Thyroid gland (tissue), 4 donors: ENCODE measurements around the gene CD101.

ENCODE experiments used
- CTCF ChIP-seq, 6 experiments: fragments of 200-600 bp in 3 of 6; fragments of 450-650 bp in 3 of 6; sonication (generic) in 3 of 6; IDR thresholded peaks; one replicate each; pipeline ENCODE4 v1.5.1; 2016 to 2019; ENCODE audit warnings: antibody characterized with exemption in 6 of 6, mild to moderate bottlenecking in 2 of 6, inconsistent platforms in 1 of 6, moderate library complexity in 1 of 6
- POLR2A ChIP-seq, 2 donors: fragments of 450-650 bp; IDR thresholded peaks; one replicate each; pipeline ENCODE4 v1.6.1; 2017; ENCODE audit warnings: antibody characterized with exemption in 2 of 2, mild to moderate bottlenecking in 2 of 2, moderate library complexity in 1 of 2

DNA sequence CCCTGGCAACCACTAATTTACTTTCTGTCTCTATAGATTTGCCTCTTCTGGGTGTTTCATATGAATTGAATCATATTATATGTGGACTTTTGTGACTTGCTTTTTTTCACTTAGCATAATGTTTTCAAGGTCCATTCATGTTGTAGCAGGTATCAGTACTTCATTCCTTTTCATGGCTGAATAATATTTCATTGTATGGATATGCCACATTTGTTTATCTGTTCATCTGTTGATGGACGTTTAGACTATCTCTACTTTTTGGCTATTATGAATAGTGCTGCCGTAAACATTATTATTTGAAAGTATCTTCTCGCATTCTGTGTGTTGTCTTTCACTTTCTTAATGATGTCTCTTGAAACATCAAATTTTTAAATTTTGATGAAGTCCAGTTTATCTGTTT is 32.8 kb upstream of the CD101 start:
- TF ChIP-seq CTCF (IDR thresholded peaks at IDR 0.05) (no peak), POLR2A (IDR thresholded peaks at IDR 0.05) (no peak)
